ENCODE data around the gene BLNK. TPM values are rescaled to one million over a fixed set of nuclear protein-coding genes. Genes with fewer than 3 reads are reported as not detected.

Gene BLNK
- total RNA-seq, 1 donor from 2014 or later = not detected

DNA sequence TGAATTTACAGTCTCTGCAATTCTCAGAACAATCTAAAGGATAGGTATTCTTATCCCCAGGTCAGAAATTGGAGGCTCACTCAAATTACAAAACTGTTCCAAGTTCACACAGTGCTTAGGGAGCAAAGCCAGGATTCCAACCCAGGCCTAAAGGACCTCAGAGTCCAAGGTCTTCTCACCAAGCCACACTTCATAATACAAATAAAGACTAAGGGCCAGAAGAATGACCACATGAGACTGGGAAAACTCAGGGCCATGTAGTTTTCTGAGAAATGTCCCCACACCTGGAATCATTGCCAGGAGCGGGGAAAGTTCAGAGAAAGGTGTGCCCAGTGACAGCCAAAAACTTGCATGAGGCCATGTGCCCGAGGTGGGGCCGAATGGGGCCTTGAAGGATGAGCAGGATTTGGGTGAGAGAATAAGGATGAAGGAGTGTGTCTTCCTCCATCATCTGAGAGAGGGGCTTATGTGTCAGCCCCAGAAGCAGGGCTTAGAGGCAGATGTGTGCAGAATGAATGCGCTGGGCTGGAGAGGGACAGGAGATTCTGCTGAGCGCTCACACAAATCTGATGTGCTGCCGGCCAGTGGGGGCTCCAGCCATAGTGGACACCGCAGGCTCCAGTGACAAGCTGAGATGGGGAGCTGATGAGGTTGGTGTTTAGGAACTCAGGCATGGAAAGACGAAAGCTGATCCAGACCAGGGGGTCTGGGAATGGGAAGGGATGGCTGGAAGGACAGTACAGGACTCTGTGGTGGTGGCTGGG lies 35.9 kb downstream of the BLNK start:
- H3K36me3 Mint-ChIP-seq (ENCODE audit: low read depth) = no peaks in the 10 kb centered on the region
- H3K9me3 Mint-ChIP-seq (ENCODE audit: low read depth) = no peaks in the 10 kb centered on the region
- DNase-seq (ENCODE audit: low spot score) = no peak
- peaks cover 11% of the 10 kb centered on the region for H3K27me3 Mint-ChIP-seq (ENCODE audit: low read depth)
- H3K27ac Mint-ChIP-seq (ENCODE audit: unreplicated experiment) = no peak overlapping the region
- H3K4me1 Mint-ChIP-seq (ENCODE audit: low read depth) = no peaks in the 10 kb centered on the region
- TF ChIP-seq, protein P1, sequence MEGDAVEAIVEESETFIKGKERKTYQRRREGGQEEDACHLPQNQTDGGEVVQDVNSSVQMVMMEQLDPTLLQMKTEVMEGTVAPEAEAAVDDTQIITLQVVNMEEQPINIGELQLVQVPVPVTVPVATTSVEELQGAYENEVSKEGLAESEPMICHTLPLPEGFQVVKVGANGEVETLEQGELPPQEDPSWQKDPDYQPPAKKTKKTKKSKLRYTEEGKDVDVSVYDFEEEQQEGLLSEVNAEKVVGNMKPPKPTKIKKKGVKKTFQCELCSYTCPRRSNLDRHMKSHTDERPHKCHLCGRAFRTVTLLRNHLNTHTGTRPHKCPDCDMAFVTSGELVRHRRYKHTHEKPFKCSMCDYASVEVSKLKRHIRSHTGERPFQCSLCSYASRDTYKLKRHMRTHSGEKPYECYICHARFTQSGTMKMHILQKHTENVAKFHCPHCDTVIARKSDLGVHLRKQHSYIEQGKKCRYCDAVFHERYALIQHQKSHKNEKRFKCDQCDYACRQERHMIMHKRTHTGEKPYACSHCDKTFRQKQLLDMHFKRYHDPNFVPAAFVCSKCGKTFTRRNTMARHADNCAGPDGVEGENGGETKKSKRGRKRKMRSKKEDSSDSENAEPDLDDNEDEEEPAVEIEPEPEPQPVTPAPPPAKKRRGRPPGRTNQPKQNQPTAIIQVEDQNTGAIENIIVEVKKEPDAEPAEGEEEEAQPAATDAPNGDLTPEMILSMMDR (IDR thresholded peaks at IDR 0.05) = no peak
- no peak overlapping the region for H3K4me3 Mint-ChIP-seq (ENCODE audit: unreplicated experiment)

DNA sequence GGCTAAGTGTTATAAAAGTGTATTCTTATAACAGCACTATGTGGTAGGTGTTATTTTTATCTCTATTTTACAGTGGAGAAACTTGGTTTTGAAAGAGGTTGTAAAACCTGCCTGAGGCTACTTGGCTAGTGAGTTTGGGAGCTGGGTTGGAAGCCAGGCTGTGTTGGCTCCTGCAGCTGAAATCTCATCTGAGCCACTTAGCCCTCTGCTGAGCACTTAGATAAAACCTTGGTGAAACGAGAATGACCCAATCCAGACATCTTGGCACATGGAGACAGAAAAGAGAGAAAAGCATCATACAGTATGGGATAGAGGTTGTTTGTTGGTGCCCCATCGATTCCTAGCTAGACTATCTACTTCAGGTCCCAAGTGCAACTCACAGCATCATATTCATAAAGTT lies 37.4 kb downstream of the BLNK start:
- no peak overlapping the region for H3K27ac Mint-ChIP-seq (ENCODE audit: unreplicated experiment)
- H3K36me3 Mint-ChIP-seq (ENCODE audit: low read depth) = no peaks in the 10 kb centered on the region
- H3K27me3 Mint-ChIP-seq (ENCODE audit: low read depth) = peaks cover 11% of the 10 kb centered on the region
- no peaks in the 10 kb centered on the region for H3K9me3 Mint-ChIP-seq (ENCODE audit: low read depth)
- no peak overlapping the region for H3K4me3 Mint-ChIP-seq (ENCODE audit: unreplicated experiment)
- TF ChIP-seq, protein P1 (IDR thresholded peaks at IDR 0.05) = no peak
- no peak for DNase-seq (ENCODE audit: low spot score)
- no peaks in the 10 kb centered on the region for H3K4me1 Mint-ChIP-seq (ENCODE audit: low read depth)

DNA sequence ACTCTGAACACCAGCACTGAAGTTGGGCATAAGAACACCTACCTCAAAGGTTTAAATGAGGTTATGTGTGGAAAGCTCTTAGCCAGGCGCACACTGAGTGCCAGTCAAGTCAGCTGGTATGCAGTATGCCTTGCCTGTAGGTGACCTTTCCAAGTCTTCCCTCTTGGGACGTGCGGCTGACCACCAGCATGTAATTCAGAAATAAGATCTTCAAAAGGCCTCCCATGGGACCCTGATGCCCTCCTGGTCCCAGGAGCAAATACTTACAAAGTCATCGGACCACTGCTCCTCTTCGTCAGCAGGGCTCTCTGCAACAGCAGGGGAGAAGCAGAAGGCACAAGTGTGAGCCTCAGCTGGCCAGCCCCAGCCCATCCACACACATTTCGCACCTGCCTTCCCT lies 40.8 kb downstream of the BLNK start:
- Mint-ChIP-seq H3K4me3 (ENCODE audit: unreplicated experiment) (no peak overlapping the region), H3K27me3 (ENCODE audit: low read depth) (peaks cover 3% of the 10 kb centered on the region), H3K9me3 (ENCODE audit: low read depth) (no peaks in the 10 kb centered on the region), H3K27ac (ENCODE audit: unreplicated experiment) (no peak overlapping the region), H3K4me1 (ENCODE audit: low read depth) (no peaks in the 10 kb centered on the region), H3K36me3 (ENCODE audit: low read depth) (no peaks in the 10 kb centered on the region)
- DNase-seq (ENCODE audit: low spot score) = no peak
- TF ChIP-seq, protein P1 (IDR thresholded peaks at IDR 0.05) = no peak

DNA sequence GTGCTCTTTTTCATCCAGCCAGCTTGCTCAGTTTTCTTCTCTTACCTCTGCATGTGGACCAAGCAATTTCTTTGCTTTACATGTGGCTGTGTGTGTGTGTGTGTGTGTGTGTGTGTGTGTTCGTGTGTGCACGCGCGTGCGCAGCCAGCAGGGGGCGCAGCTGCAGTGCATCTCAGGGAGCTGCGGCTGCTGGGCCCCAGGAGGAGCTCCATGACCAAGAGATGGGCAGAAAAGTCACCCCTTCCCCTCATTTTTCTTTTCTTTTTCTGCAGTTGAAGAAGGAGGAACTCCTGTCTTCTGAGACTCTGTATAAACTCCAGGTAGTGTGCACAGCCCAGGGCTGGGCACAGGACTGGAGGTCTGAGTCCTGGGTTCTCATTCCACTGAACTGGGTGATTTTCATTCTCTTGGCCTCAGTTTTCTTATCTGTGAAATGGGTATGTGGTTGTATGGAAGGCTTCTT lies 41.8 kb downstream of the BLNK start:
- no peak for DNase-seq (ENCODE audit: low spot score)
- Mint-ChIP-seq H3K9me3 (ENCODE audit: low read depth) (no peaks in the 10 kb centered on the region), H3K4me3 (ENCODE audit: unreplicated experiment) (no peak overlapping the region), H3K4me1 (ENCODE audit: low read depth) (no peaks in the 10 kb centered on the region), H3K36me3 (ENCODE audit: low read depth) (no peaks in the 10 kb centered on the region), H3K27me3 (ENCODE audit: low read depth) (peaks cover 2% of the 10 kb centered on the region), H3K27ac (ENCODE audit: unreplicated experiment) (no peak overlapping the region)
- TF ChIP-seq, protein P1 (IDR thresholded peaks at IDR 0.05) = peak; percentile 77

DNA sequence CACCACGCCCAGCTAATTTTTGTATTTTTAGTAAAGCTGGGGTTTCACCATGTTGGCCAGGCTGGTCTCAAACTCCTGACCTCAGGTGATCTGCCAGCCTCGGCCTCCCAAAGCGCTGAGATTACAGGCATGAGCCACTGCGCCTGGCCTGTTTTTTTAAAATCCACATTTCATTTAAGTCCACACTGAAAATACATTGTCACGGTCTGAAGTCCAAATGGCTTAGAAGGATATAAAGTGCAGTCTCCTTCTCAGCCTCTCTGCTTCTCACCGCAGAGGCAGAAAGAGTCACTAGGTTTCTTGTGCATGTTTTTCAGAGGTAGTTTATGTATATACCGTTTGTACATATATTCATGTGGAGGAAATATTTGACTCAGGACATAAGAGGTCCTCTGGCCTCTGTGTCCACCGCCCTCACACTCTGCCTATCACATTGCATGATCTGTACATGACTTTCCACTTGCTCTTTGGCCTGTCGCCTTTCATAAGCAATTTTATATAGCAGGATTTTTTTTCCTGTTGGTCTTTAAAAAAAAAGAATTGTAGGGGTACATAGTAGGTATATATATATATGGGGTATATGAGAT lies 42.9 kb downstream of the BLNK start:
- no peaks in the 10 kb centered on the region for H3K4me1 Mint-ChIP-seq (ENCODE audit: low read depth)
- H3K27me3 Mint-ChIP-seq (ENCODE audit: low read depth) = peaks cover 2% of the 10 kb centered on the region
- H3K9me3 Mint-ChIP-seq (ENCODE audit: low read depth) = no peaks in the 10 kb centered on the region

More for the DNA sequence above, 42.9 kb downstream of the BLNK start:
- H3K36me3 Mint-ChIP-seq (ENCODE audit: low read depth) = no peaks in the 10 kb centered on the region
- DNase-seq (ENCODE audit: low spot score) = no peak
- TF ChIP-seq, protein P1 (IDR thresholded peaks at IDR 0.05) = no peak
- H3K4me3 Mint-ChIP-seq (ENCODE audit: unreplicated experiment) = no peak overlapping the region
- H3K27ac Mint-ChIP-seq (ENCODE audit: unreplicated experiment) = no peak overlapping the region

Data from chondrocyte (in vitro differentiated cells).